Colonic mucosa (tissue), 4 donors: Measurements from ENCODE around the gene TMEM135. TPM values are rescaled to one million over a fixed set of nuclear protein-coding genes. Genes with fewer than 3 reads are reported as not detected.

Source experiments
- DNase-seq: peaks from one replicate; pipeline ENCODE4 v3.0.0-alpha.2; 2020
- H3K27ac ChIP-seq: fragments of 200-600 bp; one replicate; pipeline ENCODE4 v1.8.0; 2021
- H3K27me3 ChIP-seq: fragments of 200-600 bp; one replicate; pipeline ENCODE4 v1.8.0; 2021
- H3K36me3 ChIP-seq: fragments of 200-600 bp; one replicate; pipeline ENCODE4 v1.8.0; 2021
- H3K4me1 ChIP-seq: fragments of 200-600 bp; one replicate; pipeline ENCODE4 v1.8.0; 2021; ENCODE audit warnings: mild to moderate bottlenecking
- H3K4me3 ChIP-seq: fragments of 200-600 bp; one replicate; pipeline ENCODE4 v1.8.0; 2021
- H3K9ac ChIP-seq, 2 donors: one replicate each; pipeline ENCODE4 v1.7.0; 2013; ENCODE audit warnings: control low read depth in 2 of 2, low read depth in 2 of 2, low read length in 2 of 2
- H3K9me3 ChIP-seq: fragments of 200-600 bp; one replicate; pipeline ENCODE4 v1.8.0; 2021
- CTCF ChIP-seq: fragments of 200-600 bp; IDR thresholded peaks from one replicate; pipeline ENCODE4 v1.8.0; 2022; ENCODE audit warnings: antibody characterized with exemption, mild to moderate bottlenecking
- intact Hi-C: fragments of 100-400 bp; cut with DNase I; formaldehyde crosslinking; loops from one replicate; pipeline ENCODE4 v1.14.1; 2022
- total RNA-seq, 2 donors: library from RNA; stranded (reverse); fragmentation: NEBNext Ultra II Directional in 1 of 2; extraction: Animal tissue kit (Norgen Biotek cat#: 25700) in 1 of 2; gene quantifications; one replicate each; pipeline ENCODE4 v1.2.1, GENCODE V29; 2021
- donor health status: healthy.
- donor health status: DM: no; HTN: no; CAD: no.
- donor health status: DM: no; HTN: no; CAD: no.

TMEM135 gene
- total RNA-seq, 2 donors from 2014 or later, result 28.8 to 41.4 TPM

- DNase-seq, result no peak
Measured at GRCh38 chr11:87252869-87253268, 215.1 kb downstream of the TMEM135 start.

GRCh38 chr11:87254562-87254961 lies 216.8 kb downstream of the TMEM135 start:
- no peak for DNase-seq
- Histone ChIP-seq H3K9me3 (no peaks in the 10 kb centered on the region), H3K4me3 (no peak overlapping the region), H3K27ac (no peak overlapping the region), H3K9ac (no peak overlapping the region), H3K4me1 (no peaks in the 10 kb centered on the region), H3K36me3 (no peaks in the 10 kb centered on the region), H3K27me3 (no peaks in the 10 kb centered on the region)
- intact Hi-C loops, result no loop called here
- TF ChIP-seq CTCF, result no peak

More at GRCh38 chr11:87252869-87253268, 215.1 kb downstream of the TMEM135 start:
- H3K27me3 ChIP-seq, result no peaks in the 10 kb centered on the region
- no peaks in the 10 kb centered on the region for H3K4me1 ChIP-seq
- H3K27ac ChIP-seq, result no peak overlapping the region
- no peak overlapping the region for H3K9ac ChIP-seq
- TF ChIP-seq CTCF, result no peak
- intact Hi-C loops, result no loop called here
- H3K36me3 ChIP-seq, result no peaks in the 10 kb centered on the region
- no peaks in the 10 kb centered on the region for H3K9me3 ChIP-seq
- no peak overlapping the region for H3K4me3 ChIP-seq

GRCh38 chr11:87255589-87255988 lies 217.9 kb downstream of the TMEM135 start:
- DNase-seq, result no peak
- Histone ChIP-seq H3K4me3 (no peak overlapping the region), H3K36me3 (no peaks in the 10 kb centered on the region), H3K9ac (no peak overlapping the region), H3K27ac (no peak overlapping the region), H3K9me3 (no peaks in the 10 kb centered on the region), H3K27me3 (no peaks in the 10 kb centered on the region), H3K4me1 (no peaks in the 10 kb centered on the region)
- TF ChIP-seq CTCF, result no peak
- intact Hi-C loops, result no loop called here

- Histone ChIP-seq H3K9me3 (no peaks in the 10 kb centered on the region), H3K4me1 (no peaks in the 10 kb centered on the region), H3K9ac (no peak overlapping the region), H3K27ac (no peak overlapping the region), H3K36me3 (no peaks in the 10 kb centered on the region), H3K27me3 (no peaks in the 10 kb centered on the region), H3K4me3 (no peak overlapping the region)
- intact Hi-C loops, result no loop called here
- no peak for DNase-seq
- no peak for TF ChIP-seq CTCF
Measured at GRCh38 chr11:87256694-87257340, 219.1 kb downstream of the TMEM135 start.

GRCh38 chr11:87258171-87258833 lies 220.6 kb downstream of the TMEM135 start:
- intact Hi-C loops, result no loop called here
- TF ChIP-seq CTCF, result no peak
- DNase-seq, result no peak

More at GRCh38 chr11:87258171-87258833, 220.6 kb downstream of the TMEM135 start:
- no peaks in the 10 kb centered on the region for H3K36me3 ChIP-seq
- no peaks in the 10 kb centered on the region for H3K9me3 ChIP-seq
- no peak overlapping the region for H3K4me3 ChIP-seq
- no peaks in the 10 kb centered on the region for H3K4me1 ChIP-seq
- no peak overlapping the region for H3K27ac ChIP-seq
- no peak overlapping the region for H3K9ac ChIP-seq
- no peaks in the 10 kb centered on the region for H3K27me3 ChIP-seq
